ENCODE measurements around the gene MECP2.

MECP2 gene

GRCh38 chrX:154027022-154027402 is 70.5 kb downstream of the MECP2 start:
- H3K4me3 ChIP-seq (replicated peaks in 1 of 2; ENCODE audit: low read depth in 2 of 2, low read length in 2 of 2) = no peak overlapping the region
- TF ChIP-seq CTCF (IDR thresholded peaks at IDR 0.05; ENCODE audit: low read depth, low read length) = no peak
- DNase-seq (ENCODE audit: low read depth in 2 of 2) = no peak

- no peak overlapping the region for H3K4me3 ChIP-seq (replicated peaks in 1 of 2; ENCODE audit: low read depth in 2 of 2, low read length in 2 of 2)
- no peak for TF ChIP-seq CTCF (IDR thresholded peaks at IDR 0.05; ENCODE audit: low read depth, low read length)
- no peak for DNase-seq (ENCODE audit: low read depth in 2 of 2)
Observed at GRCh38 chrX:154026136-154027021, 71.1 kb downstream of the MECP2 start.

- no peak for TF ChIP-seq CTCF (IDR thresholded peaks at IDR 0.05; ENCODE audit: low read depth, low read length)
- no peak overlapping the region for H3K4me3 ChIP-seq (replicated peaks in 1 of 2; ENCODE audit: low read depth in 2 of 2, low read length in 2 of 2)
- no peak for DNase-seq (ENCODE audit: low read depth in 2 of 2)
Observed at GRCh38 chrX:154025230-154025629, 72.3 kb downstream of the MECP2 start.

- no peak overlapping the region for H3K4me3 ChIP-seq (replicated peaks in 1 of 2; ENCODE audit: low read depth in 2 of 2, low read length in 2 of 2)
- TF ChIP-seq CTCF (IDR thresholded peaks at IDR 0.05; ENCODE audit: low read depth, low read length) = no peak
- no peak for DNase-seq (ENCODE audit: low read depth in 2 of 2)
Observed at GRCh38 chrX:154024271-154024670, 73.2 kb downstream of the MECP2 start.

- TF ChIP-seq CTCF (IDR thresholded peaks at IDR 0.05; ENCODE audit: low read depth, low read length) = no peak
- no peak overlapping the region for H3K4me3 ChIP-seq (replicated peaks in 1 of 2; ENCODE audit: low read depth in 2 of 2, low read length in 2 of 2)
- DNase-seq (ENCODE audit: low read depth in 2 of 2) = no peak
Observed at GRCh38 chrX:154023276-154024000, 74.1 kb downstream of the MECP2 start.

- no peak overlapping the region for H3K4me3 ChIP-seq (replicated peaks in 1 of 2; ENCODE audit: low read depth in 2 of 2, low read length in 2 of 2)
- TF ChIP-seq CTCF (IDR thresholded peaks at IDR 0.05; ENCODE audit: low read depth, low read length) = no peak
- no peak for DNase-seq (ENCODE audit: low read depth in 2 of 2)
Observed at GRCh38 chrX:154022108-154022507, 75.4 kb downstream of the MECP2 start.
